DMS153 treated with DMSO at 0.1 percent for 48 hours (cell line): Measurements from ENCODE around the gene BLOC1S3.

ENCODE experiments used
- DNase-seq: peaks from one replicate; lab custom pipeline; 2025; ENCODE audit not compliant: unreplicated experiment; lab: John Stamatoyannopoulos, UW

Gene BLOC1S3

GRCh38 chr19:45146251-45146650 lies 32.3 kb upstream of the BLOC1S3 start:
- DNase-seq = no peak

- DNase-seq = no peak
Measured at GRCh38 chr19:45146741-45147205, 31.8 kb upstream of the BLOC1S3 start.

- DNase-seq = no peak
Measured at GRCh38 chr19:45147835-45148676, 30.5 kb upstream of the BLOC1S3 start.

GRCh38 chr19:45149129-45149528 lies 29.5 kb upstream of the BLOC1S3 start:
- DNase-seq = no peak

- DNase-seq = no peak
Measured at GRCh38 chr19:45150180-45150579, 28.4 kb upstream of the BLOC1S3 start.

- DNase-seq = no peak
Measured at GRCh38 chr19:45150751-45151281, 27.8 kb upstream of the BLOC1S3 start.

- no peak for DNase-seq
Measured at GRCh38 chr19:45151320-45151719, 27.3 kb upstream of the BLOC1S3 start.

- no peak for DNase-seq
Measured at GRCh38 chr19:45151821-45152503, 26.6 kb upstream of the BLOC1S3 start.

GRCh38 chr19:45152504-45153338 lies 25.9 kb upstream of the BLOC1S3 start:
- DNase-seq = no peak

- no peak for DNase-seq
Measured at GRCh38 chr19:45153339-45154063, 25.1 kb upstream of the BLOC1S3 start.

GRCh38 chr19:45154064-45154827 lies 24.3 kb upstream of the BLOC1S3 start:
- no peak for DNase-seq

- no peak for DNase-seq
Measured at GRCh38 chr19:45156011-45156630, 22.5 kb upstream of the BLOC1S3 start.

GRCh38 chr19:45156751-45157150 lies 21.8 kb upstream of the BLOC1S3 start:
- no peak for DNase-seq

GRCh38 chr19:45158503-45159209 lies 19.9 kb upstream of the BLOC1S3 start:
- DNase-seq = no peak

GRCh38 chr19:45159210-45159970 lies 19.2 kb upstream of the BLOC1S3 start:
- DNase-seq = no peak

- DNase-seq = no peak
Measured at GRCh38 chr19:45159971-45160324, 18.6 kb upstream of the BLOC1S3 start.

- no peak for DNase-seq
Measured at GRCh38 chr19:45160870-45161737, 17.5 kb upstream of the BLOC1S3 start, which contains the start of gene NKPD1. Gene NKPD1, minus strand, starts transcription at chr19:45160982. Its CDS starts 832 bp downstream, at chr19:45160150.
